Right lung (tissue), 10 donors: ENCODE results near the gene EEF2. TPM values are rescaled to one million over a fixed set of nuclear protein-coding genes. Genes with fewer than 3 reads are reported as not detected.

Source experiments
- DNase-seq, 2 donors: peaks; one replicate each; pipeline ENCODE4 v3.0.0-alpha.2; 2013
- long read RNA-seq, 8 donors: transcript quantifications; one replicate each; lab custom pipeline, GENCODE V29; 2026
- polyA plus RNA-seq, 5 donors: library from polyadenylated mRNA; unstranded; fragments of 120-200 nt; gene quantifications; one replicate each; pipeline versions ENCODE4 v1.2.1 to v1.2.3, GENCODE V29; 2013; ENCODE audit warnings: inconsistent platforms in 1 of 5, low replicate concordance in 1 of 5; ENCODE audit not compliant: insufficient read length in 5 of 5, insufficient read depth in 1 of 5

Gene EEF2
- polyA plus RNA-seq, result 1,000 to 10,000 TPM; 1,175 to 1,904 (median 1,537) TPM
- long read RNA-seq, donor 1, transcript EEF2-201 (15 exons, 3,164 nt), result major isoform, 463 of 1,926 reads
- long read RNA-seq, donor 1, transcript EEF2-202 (2 exons, 580 nt), result minor isoform, 30 of 1,926 reads
- long read RNA-seq, donor 1, partial matches to known transcripts, result 1,411 of 1,926 reads
- long read RNA-seq, donor 1, other reads (novel, unspliced or antisense), result 19 of 1,926 reads
- long read RNA-seq, donor 2, transcript EEF2-202 (2 exons, 580 nt), result minor isoform, 10 of 785 reads
- long read RNA-seq, donor 2, transcript EEF2-201 (15 exons, 3,164 nt), result major isoform, 365 of 785 reads
- long read RNA-seq, donor 2, partial matches to known transcripts, result 409 of 785 reads
- long read RNA-seq, donor 2, other reads (novel, unspliced or antisense), result 0 of 785 reads
- long read RNA-seq, donor 3, transcript EEF2-202 (2 exons, 580 nt), result minor isoform, 5 of 740 reads
- long read RNA-seq, donor 3, transcript EEF2-201 (15 exons, 3,164 nt), result major isoform, 141 of 740 reads
- long read RNA-seq, donor 3, partial matches to known transcripts, result 581 of 740 reads
- long read RNA-seq, donor 3, other reads (novel, unspliced or antisense), result 7 of 740 reads
- long read RNA-seq, donor 4, transcript EEF2-201 (15 exons, 3,164 nt), result major isoform, 119 of 929 reads
- long read RNA-seq, donor 4, transcript EEF2-202 (2 exons, 580 nt), result minor isoform, 21 of 929 reads
- long read RNA-seq, donor 4, partial matches to known transcripts, result 783 of 929 reads
- long read RNA-seq, donor 4, other reads (novel, unspliced or antisense), result 0 of 929 reads
- long read RNA-seq, donor 5, transcript EEF2-203 (2 exons, 218 nt), result minor isoform, 5 of 944 reads
- long read RNA-seq, donor 5, transcript EEF2-202 (2 exons, 580 nt), result minor isoform, 18 of 944 reads
- long read RNA-seq, donor 5, transcript EEF2-201 (15 exons, 3,164 nt), result major isoform, 187 of 944 reads
- long read RNA-seq, donor 5, partial matches to known transcripts, result 732 of 944 reads
- long read RNA-seq, donor 5, other reads (novel, unspliced or antisense), result 0 of 944 reads
- long read RNA-seq, donor 6, transcript EEF2-201 (15 exons, 3,164 nt), result major isoform, 436 of 1,278 reads
- long read RNA-seq, donor 6, transcript EEF2-202 (2 exons, 580 nt), result minor isoform, 23 of 1,278 reads
- long read RNA-seq, donor 6, partial matches to known transcripts, result 791 of 1,278 reads
- long read RNA-seq, donor 6, other reads (novel, unspliced or antisense), result 21 of 1,278 reads
- long read RNA-seq, donor 7, transcript EEF2-202 (2 exons, 580 nt), result minor isoform, 8 of 806 reads
- long read RNA-seq, donor 7, transcript EEF2-201 (15 exons, 3,164 nt), result major isoform, 228 of 806 reads
- long read RNA-seq, donor 7, partial matches to known transcripts, result 563 of 806 reads
- long read RNA-seq, donor 7, other reads (novel, unspliced or antisense), result 6 of 806 reads
- long read RNA-seq, donor 8, transcript EEF2-202 (2 exons, 580 nt), result minor isoform, 7 of 522 reads
- long read RNA-seq, donor 8, transcript EEF2-201 (15 exons, 3,164 nt), result major isoform, 150 of 522 reads
- long read RNA-seq, donor 8, partial matches to known transcripts, result 357 of 522 reads
- long read RNA-seq, donor 8, other reads (novel, unspliced or antisense), result 5 of 522 reads

GRCh38 chr19:3984908-3985642, at the start of gene EEF2:
EEF2 (minus strand) TSS chr19:3985463; CDS start chr19:3985380, 83 bp downstream.
- DNase-seq, result peak; percentile 93 to 94

DNA sequence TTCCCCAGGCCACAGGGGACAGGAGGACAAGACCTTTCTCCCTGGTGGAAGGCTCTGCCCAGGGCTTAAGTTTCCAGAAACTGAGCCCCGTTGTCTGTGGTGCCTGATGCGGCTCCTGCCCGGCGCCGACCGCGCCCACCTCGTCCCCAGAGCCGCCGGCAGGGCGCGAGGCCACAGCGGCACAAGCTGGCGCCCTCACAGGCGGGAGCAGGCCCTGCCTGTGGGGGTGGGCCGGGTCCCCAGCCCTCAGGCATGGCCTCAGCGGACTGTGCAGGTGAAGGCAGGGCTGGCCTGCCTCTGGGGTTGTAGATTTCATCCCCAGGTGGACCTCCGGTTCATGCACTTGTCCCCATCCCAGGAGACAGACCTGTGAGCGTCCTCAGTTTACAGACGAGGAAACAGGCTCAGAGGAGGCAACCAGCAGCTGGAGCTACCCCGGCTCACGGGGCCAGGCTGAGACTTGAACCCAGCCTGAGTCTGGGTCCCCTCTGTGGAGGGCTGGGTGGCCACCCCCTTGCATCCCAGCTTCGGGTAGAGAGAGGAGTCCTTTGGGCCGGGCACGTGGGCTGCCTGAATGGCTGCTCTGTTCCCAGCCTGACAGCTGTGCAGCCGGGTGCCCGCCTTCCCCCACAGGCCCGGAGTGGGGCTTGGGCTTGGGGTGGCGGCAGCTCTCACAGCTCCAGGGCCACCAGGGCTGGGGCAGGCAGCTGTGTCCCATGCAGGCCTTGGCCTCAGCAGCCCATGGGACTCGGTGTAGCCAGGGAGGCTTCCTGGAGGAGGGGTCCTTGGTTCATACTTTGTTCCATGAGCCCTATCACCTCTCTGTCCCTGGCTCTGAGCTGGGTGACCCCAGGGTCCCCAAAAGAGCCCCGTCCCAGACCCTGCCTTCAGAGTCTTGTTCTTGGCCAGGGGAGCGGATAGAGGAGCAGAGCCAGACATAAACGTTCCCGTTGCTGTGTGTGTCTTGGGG, 49.1 kb upstream of the EEF2 start:
- no peak for DNase-seq

- no peak for DNase-seq
These were observed 48.0 kb upstream of the EEF2 start for GRCh38 chr19:4033028-4033956.

- no peak for DNase-seq
These were observed 47.2 kb upstream of the EEF2 start for GRCh38 chr19:4032436-4032835.

DNA sequence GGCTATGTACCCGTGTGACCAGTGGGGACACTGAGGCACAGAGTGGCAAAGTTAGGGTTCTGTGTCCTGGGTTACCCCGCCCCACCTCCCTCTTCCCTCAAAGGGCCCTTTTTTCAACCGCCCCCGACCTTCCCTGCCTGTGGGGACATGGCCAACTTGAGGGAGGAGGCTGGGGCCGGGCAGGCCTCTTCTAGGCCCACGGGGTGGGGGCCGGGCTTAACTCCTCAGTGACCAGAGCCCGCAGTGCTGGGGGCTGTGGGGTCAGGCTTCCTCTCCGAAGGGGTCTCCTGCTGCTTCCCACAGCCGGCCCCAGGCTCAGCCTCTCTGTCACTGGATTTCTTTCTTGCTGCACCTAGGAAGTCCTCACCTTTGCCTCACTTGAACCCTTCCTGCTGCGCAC, 46.2 kb upstream of the EEF2 start:
- DNase-seq, result no peak

- DNase-seq, result no peak
These were observed 45.7 kb upstream of the EEF2 start for GRCh38 chr19:4030981-4031380.

DNA sequence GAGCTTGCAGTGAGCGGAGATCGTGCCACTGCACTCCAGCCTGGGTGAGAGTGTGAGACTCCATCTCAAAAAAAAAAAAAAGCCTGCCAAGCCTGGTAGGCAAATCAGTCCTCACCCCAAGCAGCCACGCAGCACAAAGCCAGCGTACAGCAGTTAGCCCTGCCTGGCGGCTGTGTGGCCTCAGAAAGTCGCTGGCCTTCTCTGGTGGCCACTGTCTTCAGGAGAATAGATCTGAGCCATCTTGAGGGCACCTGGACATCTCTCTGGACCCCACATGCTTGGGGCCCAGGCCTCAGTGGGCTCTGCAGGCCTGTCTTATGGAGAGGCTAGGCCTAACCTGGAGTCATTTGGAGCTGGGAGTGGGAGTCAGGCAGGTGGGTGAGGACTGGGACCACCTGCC, 45.3 kb upstream of the EEF2 start:
- no peak for DNase-seq

- no peak for DNase-seq
These were observed 44.0 kb upstream of the EEF2 start for GRCh38 chr19:4029247-4029614.

GRCh38 chr19:4028334-4029246, 43.3 kb upstream of the EEF2 start:
- DNase-seq, result no peak

DNA sequence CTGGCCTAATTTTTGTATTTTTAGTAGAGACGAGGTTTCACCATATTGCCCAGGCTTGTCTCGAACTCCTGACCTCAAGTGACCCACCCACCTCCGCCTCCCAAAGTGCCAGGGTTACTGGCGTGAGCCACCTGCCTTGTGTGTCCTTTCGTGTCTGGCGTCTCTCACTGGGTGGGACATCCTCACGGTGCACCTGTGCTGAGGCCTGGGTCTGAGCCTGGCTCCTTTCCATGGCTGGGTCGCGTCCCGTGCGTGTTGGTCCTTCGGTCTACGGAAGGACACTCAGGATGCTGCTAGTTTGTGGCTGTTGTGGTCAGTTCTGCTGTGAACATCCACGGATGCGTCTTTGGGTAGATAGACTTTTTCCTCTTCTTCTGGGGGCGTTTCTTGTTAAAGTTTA, 41.9 kb upstream of the EEF2 start:
- DNase-seq, result no peak

GRCh38 chr19:4025317-4025716, 40.1 kb upstream of the EEF2 start:
- DNase-seq, result no peak

- no peak for DNase-seq
These were observed 38.5 kb upstream of the EEF2 start for GRCh38 chr19:4023600-4024398.

DNA sequence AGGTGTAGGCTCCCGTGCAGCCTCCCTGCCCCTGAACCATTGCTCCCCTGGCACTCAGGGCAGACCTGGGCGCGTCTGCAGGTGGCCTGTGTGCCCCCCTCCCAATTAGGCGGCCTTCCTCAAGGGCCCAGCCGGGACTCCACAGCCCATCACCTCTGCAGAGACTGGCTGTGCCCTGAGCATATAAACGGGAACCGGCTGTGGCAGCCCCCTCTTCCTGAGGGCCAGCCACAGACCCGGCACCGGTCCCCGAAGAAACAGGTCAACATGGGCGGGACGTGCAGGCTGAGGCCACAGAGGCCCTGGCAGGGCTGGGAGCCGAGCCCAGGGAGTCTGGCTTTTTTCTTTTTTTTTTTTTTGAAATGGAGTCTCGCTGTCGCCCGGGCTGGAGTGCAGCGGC, 34.3 kb upstream of the EEF2 start:
- no peak for DNase-seq

- DNase-seq, result no peak
These were observed 33.7 kb upstream of the EEF2 start for GRCh38 chr19:4018775-4019504.

DNA sequence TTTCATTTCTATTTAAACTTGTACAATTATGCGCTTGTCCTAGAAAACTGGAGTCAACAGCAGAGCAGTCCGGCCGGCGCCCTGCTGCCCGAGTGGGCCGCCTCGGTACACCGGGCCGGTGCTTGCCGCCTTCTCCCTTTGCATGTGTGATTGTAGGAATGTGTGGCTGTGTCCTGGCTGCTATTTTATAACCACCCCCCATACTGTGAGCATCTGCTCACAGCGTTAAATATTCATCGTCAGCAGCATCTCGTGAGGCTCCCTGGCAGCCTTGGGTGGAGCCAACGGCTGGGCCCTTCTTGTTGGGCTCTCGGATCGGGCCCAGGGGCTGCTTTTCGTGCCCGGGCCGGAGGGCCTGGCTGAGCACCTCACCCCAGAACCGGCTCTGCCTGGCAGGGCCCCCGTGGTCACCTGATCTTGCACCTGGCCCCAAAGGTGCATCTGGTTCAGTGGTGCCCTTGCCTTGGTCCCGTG, 32.9 kb upstream of the EEF2 start:
- DNase-seq, result no peak
